Stimulated activated CD8-positive, alpha-beta memory T cell treated with anti-CD3 and anti-CD28 coated beads, Interleukin-12 subunit alpha, Interleukin-12 subunit beta, amount 100 ng/mL, for 24 hours (primary cell): ENCODE data around the gene TCTN1.
"Not testable (repeated sequence)": the region's sequence is repeated elsewhere in the genome, so short reads cannot be mapped to it uniquely, and the experiment has no call there.

Experiments
- DNase-seq: peaks from one replicate; pipeline ENCODE4 v3.0.0-alpha.2; 2020; ENCODE audit errors: extremely low read depth

TCTN1 gene

DNA sequence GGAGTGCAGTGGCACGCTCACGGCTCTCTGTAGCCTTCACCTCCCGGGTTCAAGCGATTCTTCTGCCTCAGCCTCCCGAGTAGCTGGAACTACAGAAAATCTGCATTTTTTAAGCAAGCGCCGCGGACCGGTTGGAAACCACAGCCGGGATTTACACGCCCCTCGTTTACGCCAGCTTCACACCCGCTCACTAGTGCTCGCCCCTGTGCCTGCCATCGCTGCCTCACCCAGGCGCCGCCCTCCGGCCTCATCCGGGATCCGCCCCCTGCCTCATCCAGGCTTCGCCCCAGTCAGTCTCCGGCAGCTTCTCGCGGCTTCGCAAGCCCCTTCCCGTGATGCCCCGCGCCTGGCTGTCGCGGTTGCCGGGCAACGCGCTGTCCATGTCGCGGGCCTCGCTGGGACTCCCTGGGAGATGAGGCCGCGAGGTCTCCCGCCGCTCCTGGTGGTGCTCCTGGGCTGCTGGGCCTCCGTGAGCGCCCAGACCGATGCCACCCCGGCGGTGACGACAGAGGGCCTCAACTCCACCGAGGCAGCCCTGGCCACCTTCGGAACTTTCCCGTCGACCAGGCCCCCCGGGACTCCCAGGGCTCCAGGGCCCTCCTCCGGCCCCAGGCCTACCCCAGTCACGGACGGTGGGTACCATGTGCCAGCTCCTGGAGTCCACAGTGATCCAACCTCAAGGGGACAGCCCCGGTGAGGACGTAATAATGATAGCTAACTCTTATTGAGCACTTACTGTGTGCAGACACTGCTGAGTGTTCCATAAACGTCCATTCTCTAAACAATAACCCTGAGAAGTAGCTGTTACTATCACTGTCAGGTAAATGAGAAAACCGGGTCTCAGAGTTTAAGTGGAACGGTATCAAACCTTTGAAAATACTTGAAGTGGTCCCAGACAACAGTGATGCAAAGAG, at the start of gene TCTN1:
TSS of gene TCTN1 (plus strand) at position 359 of the 914 bp plus-strand sequence. CDS start at position 413, 54 bp downstream.
- peak; percentile 97 for DNase-seq

DNA sequence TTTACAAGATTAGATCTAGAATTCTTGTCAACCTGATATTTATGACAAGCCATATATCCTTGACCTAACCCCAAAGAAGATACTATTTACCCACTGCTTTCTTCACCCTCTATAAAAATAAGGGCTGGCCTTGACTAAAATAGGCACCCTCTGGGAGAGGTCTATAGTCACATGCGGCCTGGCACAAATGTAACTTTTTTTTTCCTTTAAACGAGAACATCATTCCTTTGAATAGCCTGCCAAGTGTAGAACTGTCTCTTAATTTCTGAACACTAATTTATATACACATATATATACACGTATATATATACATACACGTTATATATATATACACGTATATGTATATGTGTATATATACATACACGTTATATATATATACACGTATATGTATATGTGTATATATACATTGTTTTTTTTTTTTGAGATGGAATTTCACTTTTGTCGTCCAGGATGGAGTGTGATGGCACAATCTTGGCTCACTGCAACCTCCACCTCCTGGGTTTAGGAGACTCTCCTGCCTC, 49.4 kb upstream of the TCTN1 start:
- DNase-seq = no peak

DNA sequence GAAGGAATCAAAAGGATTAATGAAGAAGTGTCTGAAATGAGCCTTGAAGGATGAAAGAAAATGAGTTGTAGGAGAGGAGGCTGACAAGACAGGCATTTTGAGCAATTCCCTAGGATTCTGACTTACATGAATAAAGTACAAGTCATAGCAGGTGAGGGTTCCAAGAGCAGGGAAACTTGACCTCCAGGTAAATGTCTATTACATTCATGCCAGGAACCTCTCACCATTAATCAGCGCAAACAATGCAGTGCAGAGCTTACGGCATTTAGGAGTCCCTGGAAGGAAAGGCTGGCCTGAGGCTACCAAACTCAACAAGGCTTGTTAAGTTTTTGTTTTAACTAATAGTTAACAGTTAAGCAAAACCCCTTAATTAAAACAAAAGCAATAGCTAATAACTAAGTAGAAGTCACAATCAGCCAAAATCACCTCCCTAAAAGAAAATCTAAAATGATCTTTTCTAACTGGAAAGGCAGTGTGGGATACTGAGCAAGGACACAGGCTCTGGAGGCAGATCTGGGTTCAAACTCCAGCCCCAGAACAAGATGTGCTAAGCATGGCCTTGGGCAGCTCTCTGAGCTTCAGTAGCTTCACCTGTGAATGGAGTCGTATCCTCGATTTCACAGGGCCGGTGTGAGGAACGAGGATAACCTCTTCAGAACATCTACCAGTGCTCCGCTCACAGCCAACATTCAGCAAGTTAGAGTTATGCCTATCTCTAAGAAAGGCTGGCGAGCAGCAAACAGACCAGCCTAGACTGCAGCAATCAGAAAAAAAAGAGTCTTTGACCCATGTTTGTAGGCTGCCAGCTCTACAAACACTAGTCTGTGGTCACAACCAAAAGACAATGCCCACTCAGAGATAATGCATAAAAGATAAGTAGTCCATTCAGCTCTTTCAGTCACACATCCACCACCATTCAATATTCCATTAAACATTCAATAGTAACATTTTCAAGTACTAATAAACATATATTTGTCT, 47.7 kb upstream of the TCTN1 start:
- DNase-seq = no peak

DNA sequence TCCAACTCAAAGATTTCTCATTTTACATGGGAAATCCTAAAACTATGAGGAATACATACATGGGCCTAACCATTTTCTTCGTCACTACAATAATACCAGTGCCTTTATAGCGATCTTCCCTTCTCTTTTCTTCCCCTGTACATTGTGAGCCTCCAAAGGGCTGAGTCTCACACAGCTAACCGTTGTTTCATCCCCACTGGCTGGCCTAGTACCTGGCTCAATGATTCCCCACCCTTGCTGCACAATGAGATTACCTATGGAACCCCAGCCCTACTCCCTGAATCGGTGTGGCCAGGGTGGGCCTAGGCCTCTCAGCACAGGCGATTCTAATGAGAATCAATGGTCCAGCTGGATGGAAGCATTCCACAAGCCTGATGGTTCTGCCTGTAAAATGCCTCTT, 46.9 kb upstream of the TCTN1 start:
- DNase-seq = no peak

DNA sequence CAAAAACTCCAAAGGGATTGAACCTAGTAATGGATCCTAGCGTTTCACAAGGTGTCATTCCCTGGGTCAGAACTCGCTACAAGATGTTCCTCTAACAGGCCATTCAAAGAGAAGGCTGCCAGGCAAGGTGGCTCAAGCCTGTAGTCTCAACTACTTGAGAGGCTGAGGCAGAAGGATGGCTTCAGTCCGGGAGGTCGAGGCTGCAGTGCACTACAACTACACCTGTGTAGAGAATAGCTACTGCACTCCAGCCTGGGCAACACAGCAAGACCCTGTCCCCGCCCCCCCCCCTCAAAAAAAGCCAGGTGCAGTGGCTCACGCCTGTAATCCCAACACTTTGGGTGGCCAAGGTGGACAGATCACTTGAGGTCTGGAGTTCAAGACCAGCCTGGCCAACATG, 45.2 kb upstream of the TCTN1 start:
- DNase-seq = no peak

DNA sequence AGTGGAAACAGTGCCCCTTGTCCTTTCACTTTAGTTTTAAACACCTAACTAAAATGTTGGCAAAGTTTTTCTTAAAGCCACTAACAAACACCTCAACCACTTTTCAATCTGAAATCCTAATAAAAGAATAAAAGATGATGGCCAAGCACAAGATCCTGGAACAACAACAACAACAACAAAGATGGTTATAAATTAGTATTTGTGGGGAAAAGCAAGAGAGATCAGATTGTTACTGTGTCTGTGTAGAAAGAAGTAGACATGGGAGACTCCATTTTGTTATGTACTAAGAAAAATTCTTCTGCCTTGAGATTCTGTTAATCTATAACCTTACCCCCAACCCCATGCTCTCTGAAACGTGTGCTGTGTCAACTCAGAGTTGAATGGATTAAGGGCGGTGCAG, 44.1 kb upstream of the TCTN1 start:
- DNase-seq = not testable (repeated sequence)

DNA sequence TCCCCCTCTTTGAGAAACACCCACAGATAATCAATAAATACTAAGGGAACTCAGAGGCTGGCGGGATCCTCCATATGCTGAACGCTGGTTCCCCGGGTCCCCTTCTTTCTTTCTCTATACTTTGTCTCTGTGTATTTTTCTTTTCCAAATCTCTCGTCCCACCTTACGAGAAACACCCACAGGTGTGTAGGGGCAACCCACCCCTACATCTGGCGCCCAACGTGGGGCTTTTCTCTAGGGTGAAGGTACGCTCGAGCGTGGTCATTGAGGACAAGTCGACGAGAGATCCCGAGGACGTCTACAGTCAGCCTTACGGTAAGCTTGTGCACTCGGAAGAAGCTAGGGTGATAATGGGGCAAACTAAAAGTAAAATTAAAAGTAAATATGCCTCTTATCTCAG, 43.1 kb upstream of the TCTN1 start:
- DNase-seq = not testable (repeated sequence)

DNA sequence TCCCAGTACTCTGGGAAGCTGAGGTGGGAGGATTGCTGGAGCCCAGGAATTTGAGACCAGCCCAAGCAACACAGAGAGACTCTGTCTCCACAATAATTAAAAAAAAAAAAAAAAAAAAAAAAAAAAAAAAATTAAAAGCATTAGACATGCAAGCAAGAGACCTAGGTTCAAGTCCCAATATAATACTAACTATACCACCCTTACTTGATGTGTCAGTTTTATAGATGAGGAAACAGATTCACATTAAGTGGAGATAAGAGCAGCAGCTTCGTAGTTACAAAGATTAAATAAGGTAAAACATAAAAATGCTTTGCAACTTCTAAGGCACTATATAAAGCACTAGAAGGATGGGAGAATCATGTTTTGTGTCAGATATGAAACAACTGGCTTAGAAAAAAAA, 39.9 kb upstream of the TCTN1 start:
- DNase-seq = no peak

DNA sequence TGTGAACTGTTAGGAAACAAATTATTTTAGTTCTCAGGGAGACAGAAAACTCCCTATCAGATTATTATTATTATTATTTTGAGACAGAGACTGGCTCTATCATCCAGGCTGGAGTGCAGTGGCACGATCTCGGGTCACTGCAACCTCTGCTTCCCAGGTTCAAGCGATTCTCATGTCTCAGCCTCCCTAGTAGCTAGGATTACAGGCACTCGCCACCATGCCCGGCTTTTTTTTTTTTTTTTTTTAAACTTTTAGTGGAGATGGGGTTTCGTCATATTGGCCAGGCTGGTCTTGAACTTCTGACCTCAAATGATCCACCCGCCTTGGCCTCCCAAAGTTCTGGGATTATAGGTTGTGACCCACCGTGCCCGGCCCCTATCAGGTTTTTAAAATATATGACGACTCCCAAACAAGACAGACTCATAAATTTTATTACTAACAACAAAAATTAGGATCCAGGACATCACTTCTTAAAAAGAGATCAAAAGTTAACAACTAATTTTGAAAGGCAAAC, 39.2 kb upstream of the TCTN1 start:
- DNase-seq = not testable (repeated sequence)

DNA sequence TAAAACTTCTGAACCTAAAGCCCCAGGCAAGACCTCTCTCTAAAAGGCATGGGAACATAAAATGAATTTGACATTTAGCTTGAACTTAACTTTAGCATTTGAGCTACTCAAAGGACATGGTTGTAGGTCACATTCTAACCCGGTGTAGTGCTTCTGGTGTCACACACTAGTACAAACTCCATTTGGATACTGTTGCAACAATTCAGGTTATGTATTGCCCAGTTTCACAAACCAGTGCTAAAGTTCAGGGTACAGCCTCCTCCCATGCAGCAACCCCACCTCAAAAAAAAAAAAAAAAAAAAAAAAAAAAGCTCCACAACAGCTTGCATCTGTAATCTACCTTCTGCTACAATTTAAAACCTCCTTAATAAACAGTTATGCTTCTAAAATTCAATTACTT, 38.6 kb upstream of the TCTN1 start:
- no peak for DNase-seq

DNA sequence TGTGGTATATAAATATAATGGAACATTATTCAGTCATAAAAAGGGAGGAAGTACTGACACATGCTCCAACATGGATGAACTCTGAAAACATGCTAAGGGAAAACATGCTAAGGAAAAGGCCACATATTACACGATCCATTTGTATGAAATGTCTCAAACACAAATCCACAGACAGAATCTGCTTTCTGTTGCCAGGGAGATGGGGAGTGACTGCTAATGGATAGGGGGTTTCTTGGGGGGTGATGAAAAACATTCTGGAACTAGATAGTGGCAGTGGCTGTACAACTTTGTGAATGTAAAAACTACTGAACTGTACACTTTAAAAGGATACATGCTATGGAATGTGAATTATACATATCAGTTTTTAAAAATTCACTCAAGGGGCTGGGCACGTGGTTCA, 37.4 kb upstream of the TCTN1 start:
- DNase-seq = no peak

DNA sequence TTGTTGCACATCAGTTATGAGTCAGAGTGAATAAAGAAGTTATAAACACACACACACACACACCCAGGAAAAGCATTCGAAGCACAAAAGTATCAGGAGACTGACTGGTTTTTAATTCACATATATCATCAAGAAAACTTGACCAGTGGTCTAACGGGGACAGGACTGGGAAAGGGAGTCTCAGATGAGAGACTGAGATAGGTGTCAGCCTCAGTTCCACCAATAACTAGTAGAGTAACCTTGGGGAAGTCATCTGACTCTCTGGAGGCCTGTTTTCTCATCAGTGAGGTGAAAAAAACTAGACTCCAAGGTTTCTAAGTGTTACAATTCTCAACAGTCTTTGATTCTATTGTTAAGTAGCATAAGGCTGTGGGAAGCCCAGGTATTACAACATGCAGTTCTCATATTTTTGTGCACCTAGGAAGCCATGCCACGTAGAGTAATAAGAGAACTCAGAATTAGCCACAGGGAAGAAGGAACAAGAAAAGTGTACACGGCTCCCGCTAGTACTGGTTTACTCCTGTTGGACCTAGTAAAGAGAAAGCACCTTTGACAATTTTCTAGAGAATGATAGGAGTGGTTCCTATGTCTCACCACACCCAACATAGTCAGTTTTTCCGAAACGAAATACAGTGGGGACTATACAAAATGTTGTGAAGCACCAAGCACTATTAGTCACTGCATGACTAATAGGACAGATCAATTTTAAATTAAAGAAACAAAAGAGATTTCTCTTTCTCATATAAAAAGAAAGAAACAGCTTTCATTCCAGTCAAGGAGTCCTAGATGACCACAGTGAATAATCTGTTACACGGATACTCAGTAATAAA, 35.9 kb upstream of the TCTN1 start:
- DNase-seq = no peak

DNA sequence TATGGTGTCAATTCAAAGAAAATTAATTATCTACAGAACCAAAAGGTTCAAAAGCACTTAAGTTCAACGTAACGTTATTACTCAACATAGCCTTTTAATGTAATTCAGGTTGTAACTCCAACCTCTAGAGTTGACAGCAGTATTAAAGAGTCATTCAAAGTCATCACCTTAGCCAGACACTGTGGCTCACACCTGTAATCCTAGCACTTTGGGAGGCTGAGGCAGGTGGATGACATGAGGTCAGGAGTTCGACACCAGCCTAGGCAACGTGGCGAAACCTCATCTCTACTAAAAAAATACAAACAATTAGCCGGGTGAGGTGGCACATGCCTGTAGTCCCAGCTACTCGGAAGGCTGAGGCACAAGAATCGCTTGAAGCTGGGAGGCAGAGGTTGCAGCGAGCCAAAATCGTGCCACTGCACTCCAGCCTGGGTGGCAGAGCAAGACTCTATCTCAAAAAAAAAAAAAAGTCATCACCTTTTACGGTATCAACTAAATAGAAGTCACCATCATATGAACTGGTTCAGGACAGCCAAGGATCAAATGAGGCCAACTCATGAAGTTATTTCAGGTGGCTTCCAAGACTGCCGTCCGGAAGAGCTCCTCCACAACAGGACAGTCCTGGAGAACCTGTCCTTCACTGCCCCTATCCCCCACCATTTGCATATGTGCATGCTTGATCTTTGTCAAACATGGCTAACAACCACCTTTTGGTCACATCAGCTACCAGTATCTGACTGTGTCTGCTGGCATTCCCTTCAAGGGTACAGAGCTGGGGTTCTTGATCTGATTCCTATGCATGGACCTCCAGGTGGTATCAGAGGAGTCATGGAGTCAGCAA, 35.0 kb upstream of the TCTN1 start:
- DNase-seq = no peak

DNA sequence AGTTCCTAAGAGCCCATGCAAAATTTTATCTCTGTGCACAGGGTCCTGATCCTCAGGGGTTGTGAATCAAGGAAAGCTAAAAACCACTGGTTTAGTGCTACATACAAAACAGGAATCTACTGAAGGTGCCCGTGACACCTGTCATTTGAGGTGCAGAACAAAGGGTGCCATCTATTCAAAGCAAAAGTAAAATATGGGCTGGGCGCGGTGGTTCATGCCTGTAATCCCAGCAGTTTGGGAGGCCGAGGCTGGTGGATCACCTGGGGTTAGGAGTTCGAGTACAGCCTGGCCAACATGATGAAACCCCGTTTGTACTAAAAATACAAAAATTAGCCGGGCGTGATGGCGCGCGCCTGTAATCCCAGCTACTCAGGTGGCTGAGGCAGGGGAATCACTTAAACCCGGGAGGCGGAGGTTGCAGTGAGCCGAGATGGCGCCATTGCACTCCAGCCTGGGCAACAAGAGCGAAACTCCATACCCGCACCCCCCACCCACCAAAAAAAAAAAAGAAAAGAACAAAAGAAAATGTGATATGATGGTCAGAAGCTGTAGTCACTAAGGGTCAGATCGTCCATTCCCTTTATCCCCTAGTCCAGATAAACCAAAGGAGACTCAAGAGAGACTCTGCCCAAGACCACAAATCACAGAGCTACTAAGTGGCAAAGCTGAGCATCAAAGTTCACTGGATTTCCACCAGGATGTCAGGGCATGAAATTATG, 34.2 kb upstream of the TCTN1 start:
- DNase-seq = no peak

DNA sequence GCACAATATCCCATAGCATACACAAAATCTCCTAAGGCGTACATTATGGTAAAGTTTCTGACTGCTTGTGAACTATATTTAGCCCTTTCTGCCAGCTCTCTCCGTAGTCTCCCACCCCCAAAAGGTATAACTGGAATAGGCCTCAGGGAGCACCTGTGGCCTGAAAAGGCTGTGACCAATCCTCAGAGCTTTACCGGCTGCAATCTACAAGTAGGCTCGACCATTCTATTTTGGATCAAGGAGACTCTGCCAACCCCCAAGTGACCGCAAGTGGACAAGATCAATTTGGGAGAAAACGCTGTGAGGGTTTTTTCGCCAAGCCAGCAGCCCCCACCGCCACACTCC, 32.0 kb upstream of the TCTN1 start:
- no peak for DNase-seq

DNA sequence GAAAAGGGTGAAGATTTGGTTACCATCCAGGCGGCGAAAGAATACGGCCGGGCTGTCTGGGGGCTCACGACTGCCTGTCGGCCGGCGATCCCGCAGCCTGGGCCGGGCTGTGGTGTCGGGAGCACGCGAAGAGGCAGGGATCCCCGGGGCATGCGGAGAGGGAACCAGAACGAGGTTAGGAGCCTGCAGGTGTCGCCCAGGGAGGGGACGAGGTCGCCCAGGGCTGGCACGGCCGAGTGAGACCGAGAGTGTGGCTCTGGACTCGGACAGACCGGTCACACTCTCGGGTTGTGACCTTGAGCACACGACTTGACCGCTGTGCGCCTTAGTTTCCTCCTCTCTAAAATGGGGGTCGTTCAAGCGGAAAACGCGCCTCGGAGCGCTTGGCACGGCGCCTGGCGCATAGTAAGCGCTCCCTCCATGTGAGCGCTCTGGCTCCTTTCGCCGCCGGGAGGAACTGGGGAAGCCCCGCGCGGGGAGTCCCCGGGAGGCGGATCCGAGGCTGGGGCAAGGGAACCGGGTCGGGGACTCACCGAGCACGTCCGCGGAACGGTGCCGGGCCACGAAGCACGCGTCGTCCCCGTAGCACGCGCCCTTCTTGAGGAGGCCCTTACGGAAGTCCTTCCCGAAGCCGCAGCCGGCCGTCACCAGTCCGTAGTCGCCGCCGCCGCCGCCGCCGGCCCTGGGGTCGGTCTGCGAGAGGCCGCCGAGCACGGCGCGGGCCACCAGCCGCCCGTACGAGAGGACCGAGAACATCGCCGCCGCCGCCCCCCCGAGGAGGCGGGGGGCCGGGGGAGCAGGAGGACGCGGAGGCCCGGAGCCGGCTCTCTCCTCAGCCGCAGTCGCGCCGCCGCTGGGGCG, 31.4 kb upstream of the TCTN1 start:
- peak; percentile 57 for DNase-seq

DNA sequence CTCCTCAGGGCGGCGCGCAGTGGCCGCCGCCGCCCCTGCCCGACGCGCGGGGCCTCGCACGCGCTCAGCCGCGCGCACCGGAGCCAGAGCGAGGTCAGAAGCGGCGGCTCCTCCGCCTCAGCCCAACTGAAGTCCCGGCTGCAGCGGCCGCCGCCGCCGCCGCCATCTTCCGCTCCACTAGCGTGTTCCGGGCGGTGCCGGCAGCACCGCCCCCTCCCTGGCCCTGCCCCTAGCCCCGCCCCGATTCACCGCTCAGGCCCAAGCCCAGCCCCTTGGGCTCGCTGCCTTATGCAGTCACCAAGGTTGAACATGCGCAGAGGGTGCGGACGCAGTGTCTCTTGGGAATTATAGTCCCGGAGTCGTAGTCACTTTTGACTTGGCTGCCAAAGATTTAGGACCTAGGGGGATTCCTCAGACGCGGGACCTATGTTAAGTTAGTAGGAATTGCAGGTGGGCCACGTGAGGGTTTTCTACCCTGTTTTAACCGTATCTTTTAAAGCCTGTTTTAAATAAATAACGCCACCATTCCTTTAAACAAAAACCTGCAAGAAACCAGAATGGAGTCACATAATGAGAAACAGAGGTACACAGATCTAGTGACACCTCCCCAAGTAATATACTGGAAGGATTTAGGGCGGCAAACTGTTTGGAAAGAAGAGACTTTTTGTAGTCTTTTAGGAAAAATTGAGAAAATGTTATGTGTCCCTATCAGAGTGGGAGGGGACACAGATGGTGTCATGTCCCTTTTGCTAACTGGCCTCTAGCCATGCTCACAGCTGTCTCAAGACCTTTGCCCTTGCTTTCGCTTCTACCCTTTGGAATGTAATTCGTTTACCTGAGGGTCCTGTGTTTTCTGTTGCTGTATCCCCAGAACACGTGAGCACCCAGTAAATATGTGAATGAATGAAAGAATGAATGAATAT, 30.5 kb upstream of the TCTN1 start, which contains the start of gene PPTC7:
TSS of gene PPTC7 (minus strand) at position 182 of the 923 bp plus-strand sequence. CDS start 287 bp downstream, outside the sequence.
- peak; percentile 92 for DNase-seq
